ENCODE measurements around the gene RGS7.

RGS7 gene

GRCh38 chr1:241097479-241097878 lies 259.5 kb downstream of the RGS7 start:
- no peaks in the 10 kb centered on the region for H3K4me1 ChIP-seq (ENCODE audit: insufficient read depth, low read length, poor library complexity, severe bottlenecking)
- H3K9me3 ChIP-seq (ENCODE audit: insufficient read depth, low read depth, low read length): no peaks in the 10 kb centered on the region
- H3K9me2 ChIP-seq (replicated peaks; ENCODE audit: low read depth, low read length): no peaks in the 10 kb centered on the region
- H3K36me3 ChIP-seq (ENCODE audit: insufficient read depth, low read length): no peaks in the 10 kb centered on the region
- no peaks in the 10 kb centered on the region for H3K27me3 ChIP-seq (ENCODE audit: insufficient read depth, low read length, poor library complexity, severe bottlenecking)
- TF ChIP-seq EZH2phosphoT487 (IDR thresholded peaks at IDR 0.05; ENCODE audit: borderline replicate concordance) (no peak), CTCF (conservative IDR thresholded peaks at IDR 0.05; ENCODE audit: low read length) (no peak)
- H3K4me3 ChIP-seq (ENCODE audit: low read length, poor library complexity, severe bottlenecking): no peak overlapping the region
- no peaks in the 10 kb centered on the region for H3F3A ChIP-seq (ENCODE audit: low read depth)
- no peaks in the 10 kb centered on the region for H4K20me1 ChIP-seq (ENCODE audit: insufficient read depth, low read length, poor library complexity, severe bottlenecking)
- no peak overlapping the region for H2AFZ ChIP-seq (ENCODE audit: low read length)
- H3K9ac ChIP-seq (ENCODE audit: low read depth, low read length, poor library complexity, severe bottlenecking): no peak overlapping the region
- H3K79me2 ChIP-seq (ENCODE audit: insufficient read depth, low read length): no peaks in the 10 kb centered on the region
- H3K4me2 ChIP-seq (ENCODE audit: low read depth, low read length, poor library complexity, severe bottlenecking): no peak overlapping the region

GRCh38 chr1:241096982-241097381 lies 260.0 kb downstream of the RGS7 start:
- Histone ChIP-seq H4K20me1 (ENCODE audit: insufficient read depth, low read length, poor library complexity, severe bottlenecking) (no peaks in the 10 kb centered on the region), H3K27me3 (ENCODE audit: insufficient read depth, low read length, poor library complexity, severe bottlenecking) (no peaks in the 10 kb centered on the region), H3K9ac (ENCODE audit: low read depth, low read length, poor library complexity, severe bottlenecking) (no peak overlapping the region), H3K36me3 (ENCODE audit: insufficient read depth, low read length) (no peaks in the 10 kb centered on the region), H3K79me2 (ENCODE audit: insufficient read depth, low read length) (no peaks in the 10 kb centered on the region), H3K4me2 (ENCODE audit: low read depth, low read length, poor library complexity, severe bottlenecking) (no peak overlapping the region), H3K9me3 (ENCODE audit: insufficient read depth, low read depth, low read length) (no peaks in the 10 kb centered on the region), H2AFZ (ENCODE audit: low read length) (no peak overlapping the region), H3K9me2 (replicated peaks; ENCODE audit: low read depth, low read length) (no peaks in the 10 kb centered on the region), H3K4me3 (ENCODE audit: low read length, poor library complexity, severe bottlenecking) (no peak overlapping the region), H3K4me1 (ENCODE audit: insufficient read depth, low read length, poor library complexity, severe bottlenecking) (no peaks in the 10 kb centered on the region), H3F3A (ENCODE audit: low read depth) (no peaks in the 10 kb centered on the region)
- TF ChIP-seq CTCF (conservative IDR thresholded peaks at IDR 0.05; ENCODE audit: low read length) (no peak), EZH2phosphoT487 (IDR thresholded peaks at IDR 0.05; ENCODE audit: borderline replicate concordance) (no peak)

GRCh38 chr1:241095847-241096246 lies 261.2 kb downstream of the RGS7 start:
- no peak for TF ChIP-seq CTCF (conservative IDR thresholded peaks at IDR 0.05; ENCODE audit: low read length)
- no peak for TF ChIP-seq EZH2phosphoT487 (IDR thresholded peaks at IDR 0.05; ENCODE audit: borderline replicate concordance)
- H3K4me1 ChIP-seq (ENCODE audit: insufficient read depth, low read length, poor library complexity, severe bottlenecking): no peaks in the 10 kb centered on the region
- no peak overlapping the region for H3K9ac ChIP-seq (ENCODE audit: low read depth, low read length, poor library complexity, severe bottlenecking)
- H4K20me1 ChIP-seq (ENCODE audit: insufficient read depth, low read length, poor library complexity, severe bottlenecking): no peaks in the 10 kb centered on the region
- H3K4me2 ChIP-seq (ENCODE audit: low read depth, low read length, poor library complexity, severe bottlenecking): no peak overlapping the region
- H3K79me2 ChIP-seq (ENCODE audit: insufficient read depth, low read length): no peaks in the 10 kb centered on the region
- no peaks in the 10 kb centered on the region for H3K27me3 ChIP-seq (ENCODE audit: insufficient read depth, low read length, poor library complexity, severe bottlenecking)
- H3K36me3 ChIP-seq (ENCODE audit: insufficient read depth, low read length): no peaks in the 10 kb centered on the region
- no peak overlapping the region for H3K4me3 ChIP-seq (ENCODE audit: low read length, poor library complexity, severe bottlenecking)
- H3K9me3 ChIP-seq (ENCODE audit: insufficient read depth, low read depth, low read length): no peaks in the 10 kb centered on the region
- H3K9me2 ChIP-seq (replicated peaks; ENCODE audit: low read depth, low read length): no peaks in the 10 kb centered on the region
- no peak overlapping the region for H2AFZ ChIP-seq (ENCODE audit: low read length)
- no peaks in the 10 kb centered on the region for H3F3A ChIP-seq (ENCODE audit: low read depth)
